ENCODE data around the gene MCEE. TPM values are rescaled to one million over a fixed set of nuclear protein-coding genes. Genes with fewer than 3 reads are reported as not detected.
A peak's percentile ranks its signal among the peaks of the same experiment; 100 is the strongest.

MCEE gene
- total RNA-seq, 1 experiment from 2014 or later: 10.9 TPM

DNA sequence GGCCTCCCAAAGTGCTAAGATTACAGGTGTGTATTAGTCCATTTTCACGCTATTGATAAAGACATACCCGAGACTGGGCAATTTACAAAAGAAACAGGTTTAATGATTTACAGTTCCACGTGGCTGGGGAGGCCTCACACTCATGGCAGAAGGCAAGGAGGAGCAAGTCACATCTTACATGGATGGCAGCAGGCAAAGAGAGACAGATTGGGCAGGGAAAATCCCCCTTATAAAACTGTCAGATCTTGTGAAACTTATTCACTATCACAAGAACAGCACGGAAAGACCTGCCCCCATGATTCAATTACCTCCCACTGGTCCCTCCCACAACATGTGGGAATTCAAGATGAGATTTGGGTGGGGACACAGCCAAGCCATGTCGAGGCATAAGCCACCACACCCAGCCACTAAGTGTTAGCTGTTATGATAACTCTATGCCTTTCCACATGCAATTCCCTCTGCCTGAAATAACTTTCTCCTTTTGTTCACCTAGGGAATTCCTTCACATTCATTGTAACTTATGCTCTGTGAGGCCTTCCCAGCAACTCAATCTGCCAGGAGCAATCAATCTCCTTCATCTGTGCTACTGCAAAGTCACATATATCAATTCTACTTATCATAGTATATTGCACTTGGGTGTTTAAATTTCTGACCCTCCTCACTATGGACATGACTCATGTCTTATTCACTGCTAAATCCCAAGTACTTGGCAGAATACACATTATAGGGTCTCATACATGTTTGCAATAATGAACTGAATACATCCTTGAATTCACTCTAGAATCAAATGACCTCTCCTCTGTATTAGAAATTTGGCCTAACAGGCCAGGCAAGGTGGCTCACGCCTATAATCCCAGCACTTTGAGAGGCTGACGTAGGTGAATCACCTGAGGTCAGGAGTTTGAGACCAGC, 7.4 kb downstream of the MCEE start:
- CTCF ChIA-PET: no interaction called here

DNA sequence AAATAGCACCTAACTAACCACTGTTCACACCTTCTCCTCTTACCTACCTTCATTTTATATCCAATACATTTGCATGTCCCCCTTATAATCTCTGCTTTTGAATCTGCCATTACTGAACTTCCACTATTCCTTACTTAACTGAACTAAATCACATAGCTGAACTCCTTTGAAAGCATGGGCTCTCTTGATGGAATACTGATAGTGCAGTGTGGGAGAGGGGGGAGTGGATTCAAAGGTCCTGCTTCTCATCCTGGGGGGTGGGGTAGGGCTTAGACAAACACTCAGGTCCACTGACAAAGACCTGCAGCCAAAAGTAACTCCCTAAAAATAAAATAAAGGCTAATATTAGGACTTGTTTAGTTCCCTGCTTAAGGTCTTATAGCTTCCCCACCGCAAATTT, 8.6 kb downstream of the MCEE start:
- TF ChIP-seq, protein P1, sequence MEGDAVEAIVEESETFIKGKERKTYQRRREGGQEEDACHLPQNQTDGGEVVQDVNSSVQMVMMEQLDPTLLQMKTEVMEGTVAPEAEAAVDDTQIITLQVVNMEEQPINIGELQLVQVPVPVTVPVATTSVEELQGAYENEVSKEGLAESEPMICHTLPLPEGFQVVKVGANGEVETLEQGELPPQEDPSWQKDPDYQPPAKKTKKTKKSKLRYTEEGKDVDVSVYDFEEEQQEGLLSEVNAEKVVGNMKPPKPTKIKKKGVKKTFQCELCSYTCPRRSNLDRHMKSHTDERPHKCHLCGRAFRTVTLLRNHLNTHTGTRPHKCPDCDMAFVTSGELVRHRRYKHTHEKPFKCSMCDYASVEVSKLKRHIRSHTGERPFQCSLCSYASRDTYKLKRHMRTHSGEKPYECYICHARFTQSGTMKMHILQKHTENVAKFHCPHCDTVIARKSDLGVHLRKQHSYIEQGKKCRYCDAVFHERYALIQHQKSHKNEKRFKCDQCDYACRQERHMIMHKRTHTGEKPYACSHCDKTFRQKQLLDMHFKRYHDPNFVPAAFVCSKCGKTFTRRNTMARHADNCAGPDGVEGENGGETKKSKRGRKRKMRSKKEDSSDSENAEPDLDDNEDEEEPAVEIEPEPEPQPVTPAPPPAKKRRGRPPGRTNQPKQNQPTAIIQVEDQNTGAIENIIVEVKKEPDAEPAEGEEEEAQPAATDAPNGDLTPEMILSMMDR (conservative IDR thresholded peaks at IDR 0.05; ENCODE audit: low read depth, low read length): no peak
- no peak for TF ChIP-seq EZH2 (IDR thresholded peaks at IDR 0.05; ENCODE audit: low read length, unreplicated experiment)
- Histone ChIP-seq H4K20me1 (ENCODE audit: low read length) (no peaks in the 10 kb centered on the region), H3K9ac (ENCODE audit: low read length) (no peak overlapping the region), H3K4me3 (ENCODE audit: low read length) (no peak overlapping the region), H3F3A (ENCODE audit: low read length, unreplicated experiment) (no peaks in the 10 kb centered on the region), H3K9me2 (replicated peaks; ENCODE audit: low read length) (no peaks in the 10 kb centered on the region), H3K4me2 (ENCODE audit: low read length) (no peak overlapping the region), H2AFZ (ENCODE audit: low read length) (no peak overlapping the region), H3K4me1 (ENCODE audit: insufficient read depth, low read length) (peaks cover 10% of the 10 kb centered on the region), H3K79me2 (ENCODE audit: low read length) (0 out of 2 replicates have a peak, but pooled peaks cover 3% of the 10 kb centered on the region), H3K9me3 (ENCODE audit: low read length) (no peaks in the 10 kb centered on the region), H3K27ac (ENCODE audit: low read length) (no peak overlapping the region), H3K36me3 (ENCODE audit: low read depth, low read length) (peaks cover 6% of the 10 kb centered on the region; the same call in 1 of the 2 replicates), H3K27me3 (ENCODE audit: low read length) (no peaks in the 10 kb centered on the region)
- no peak for ATAC-seq
- BruUV-seq (replicated peaks): no TSS peak
- no peak for DNase-seq
- intact Hi-C loops (cut with micrococcal nuclease): no loop called here
- CTCF ChIA-PET: no interaction called here
- POLR2A ChIA-PET (ENCODE audit: unreplicated experiment): no interaction called here

More for the DNA sequence above, 7.4 kb downstream of the MCEE start:
- peak; percentile 75 for DNase-seq
- Histone ChIP-seq H3F3A (ENCODE audit: low read length, unreplicated experiment) (no peaks in the 10 kb centered on the region), H3K4me3 (ENCODE audit: low read length) (no peak overlapping the region), H3K4me2 (ENCODE audit: low read length) (peak overlapping the region; percentile 56; the same call in 1 of the 2 replicates), H4K20me1 (ENCODE audit: low read length) (no peaks in the 10 kb centered on the region), H3K9me2 (replicated peaks; ENCODE audit: low read length) (no peaks in the 10 kb centered on the region), H3K36me3 (ENCODE audit: low read depth, low read length) (peaks cover 6% of the 10 kb centered on the region; the same call in 1 of the 2 replicates), H3K79me2 (ENCODE audit: low read length) (peaks cover 15% of the 10 kb centered on the region), H3K9ac (ENCODE audit: low read length) (no peak overlapping the region), H2AFZ (ENCODE audit: low read length) (no peak overlapping the region), H3K9me3 (ENCODE audit: low read length) (no peaks in the 10 kb centered on the region), H3K27me3 (ENCODE audit: low read length) (no peaks in the 10 kb centered on the region), H3K27ac (ENCODE audit: low read length) (peak overlapping the region; percentile 57; the same call in 1 of the 2 replicates), H3K4me1 (ENCODE audit: insufficient read depth, low read length) (peaks cover 10% of the 10 kb centered on the region)
- BruUV-seq (replicated peaks): no TSS peak
- TF ChIP-seq EZH2phosphoT487 (IDR thresholded peaks at IDR 0.05; ENCODE audit: borderline replicate concordance, low read length) (no peak), EZH2 (IDR thresholded peaks at IDR 0.05; ENCODE audit: low read length, unreplicated experiment) (no peak)
- TF ChIP-seq, protein P1 (conservative IDR thresholded peaks at IDR 0.05; ENCODE audit: low read depth, low read length): no peak
- intact Hi-C loops (cut with micrococcal nuclease): no loop called here
- POLR2A ChIA-PET (ENCODE audit: unreplicated experiment): no interaction called here
- peak; percentile 86 for ATAC-seq

DNA sequence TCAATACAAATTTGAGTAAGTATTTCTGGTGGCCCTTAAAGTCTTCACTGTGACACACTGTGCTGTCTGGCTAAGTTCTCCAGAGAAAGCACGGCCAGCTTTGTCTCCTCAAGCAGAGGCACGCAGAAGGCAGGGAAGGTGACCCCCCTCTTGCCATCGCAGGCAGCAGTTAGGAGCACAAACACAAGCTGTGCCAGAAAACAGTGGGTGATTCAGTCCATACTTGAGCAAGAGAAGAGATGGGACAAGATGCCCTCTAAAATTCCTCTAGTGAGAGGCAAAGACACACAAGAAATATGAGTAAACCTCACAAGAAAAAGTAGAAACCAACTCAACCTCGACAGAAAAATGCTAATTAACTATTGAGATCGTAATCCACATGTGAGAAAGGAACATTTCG, 9.8 kb downstream of the MCEE start:
- ATAC-seq (no peak), DNase-seq (no peak)
- peaks cover 10% of the 10 kb centered on the region for H3K4me1 ChIP-seq (ENCODE audit: insufficient read depth, low read length)
- POLR2A ChIA-PET (ENCODE audit: unreplicated experiment): no interaction called here
- 0 out of 2 replicates have a peak, but pooled peaks cover 3% of the 10 kb centered on the region for H3K79me2 ChIP-seq (ENCODE audit: low read length)
- TF ChIP-seq, protein P1 (conservative IDR thresholded peaks at IDR 0.05; ENCODE audit: low read depth, low read length): no peak
- no peak for TF ChIP-seq EZH2phosphoT487 (IDR thresholded peaks at IDR 0.05; ENCODE audit: borderline replicate concordance, low read length)
- no peak for TF ChIP-seq EZH2 (IDR thresholded peaks at IDR 0.05; ENCODE audit: low read length, unreplicated experiment)
- H3K27ac ChIP-seq (ENCODE audit: low read length): no peak overlapping the region
- CTCF ChIA-PET: no interaction called here
- H3K9ac ChIP-seq (ENCODE audit: low read length): no peak overlapping the region
- intact Hi-C loops (cut with micrococcal nuclease): no loop called here
- no peaks in the 10 kb centered on the region for H3K9me3 ChIP-seq (ENCODE audit: low read length)
- H3K9me2 ChIP-seq (replicated peaks; ENCODE audit: low read length): no peaks in the 10 kb centered on the region
- no peaks in the 10 kb centered on the region for H4K20me1 ChIP-seq (ENCODE audit: low read length)
- H3K36me3 ChIP-seq (ENCODE audit: low read depth, low read length): peaks cover 6% of the 10 kb centered on the region; the same call in 1 of the 2 replicates
- H3K27me3 ChIP-seq (ENCODE audit: low read length): no peaks in the 10 kb centered on the region
- no TSS peak for BruUV-seq (replicated peaks)
- no peak overlapping the region for H2AFZ ChIP-seq (ENCODE audit: low read length)
- no peak overlapping the region for H3K4me3 ChIP-seq (ENCODE audit: low read length)
- no peak overlapping the region for H3K4me2 ChIP-seq (ENCODE audit: low read length)
- H3F3A ChIP-seq (ENCODE audit: low read length, unreplicated experiment): no peaks in the 10 kb centered on the region
